Spleen (tissue), 7 donors: Measurements from ENCODE around the gene DUSP6.

Source experiments
- CTCF ChIP-seq, 11 experiments: fragments of 200-600 bp in 7 of 11; fragments of 450-650 bp in 4 of 11; sonication (generic) in 4 of 11; IDR thresholded peaks in 8 of 11; conservative IDR thresholded peaks in 3 of 11; 1 replicate in 7 of 11; 2 replicates in 4 of 11; pipeline versions ENCODE4 v1.4.0 to v1.8.0; 2016 to 2021; ENCODE audit warnings: antibody characterized with exemption in 11 of 11, inconsistent platforms in 4 of 11, mild to moderate bottlenecking in 1 of 11
- POLR2A ChIP-seq, 3 donors: fragments of 450-650 bp; IDR thresholded peaks; one replicate each; pipeline ENCODE4 v1.5.1; 2017; ENCODE audit warnings: antibody characterized with exemption in 3 of 3, mild to moderate bottlenecking in 1 of 3
- POLR2AphosphoS5 ChIP-seq, 3 donors: sonication (generic); formaldehyde crosslinking; IDR thresholded peaks; one replicate each; pipeline ENCODE4 v1.5.1; 2017; ENCODE audit warnings: antibody characterized with exemption in 3 of 3
- donor health status: DM: no; HTN: no; CAD: no; lungs with moderate emphysema.
- donor health status: DM: no; HTN: no; CAD: no.
- donor health status: DM: no; HTN: no; CAD: no.

- TF ChIP-seq POLR2AphosphoS5 (IDR thresholded peaks at IDR 0.05) (no peak), CTCF (IDR thresholded peaks at IDR 0.05 in 8 of 11, conservative IDR thresholded peaks at IDR 0.05 in 3 of 11) (no peak), POLR2A (IDR thresholded peaks at IDR 0.05) (no peak)
Observed at GRCh38 chr12:89323568-89324218, 28.6 kb downstream of the DUSP6 start.
